ENCODE data around the gene SEPTIN2.

GRCh38 chr2:241350878-241351639 lies 35.3 kb downstream of the SEPTIN2 start:
- TF ChIP-seq POLR2A (IDR thresholded peaks at IDR 0.05) (no peak), CTCF (IDR thresholded peaks at IDR 0.05) (no peak), POLR2AphosphoS5 (IDR thresholded peaks at IDR 0.05) (no peak), EP300 (IDR thresholded peaks at IDR 0.05) (no peak)
